GM12874 (cell line): ENCODE results near the gene PLB1.

Source experiments
- TF ChIP-seq, protein P1 (sequence below): IDR thresholded peaks from 2 replicates; pipeline ENCODE4 v1.5.1; 2011; ENCODE audit warnings: low read depth, mild to moderate bottlenecking, control low read depth, low read length, moderate library complexity; ENCODE audit not compliant: insufficient read depth

PLB1 gene

DNA sequence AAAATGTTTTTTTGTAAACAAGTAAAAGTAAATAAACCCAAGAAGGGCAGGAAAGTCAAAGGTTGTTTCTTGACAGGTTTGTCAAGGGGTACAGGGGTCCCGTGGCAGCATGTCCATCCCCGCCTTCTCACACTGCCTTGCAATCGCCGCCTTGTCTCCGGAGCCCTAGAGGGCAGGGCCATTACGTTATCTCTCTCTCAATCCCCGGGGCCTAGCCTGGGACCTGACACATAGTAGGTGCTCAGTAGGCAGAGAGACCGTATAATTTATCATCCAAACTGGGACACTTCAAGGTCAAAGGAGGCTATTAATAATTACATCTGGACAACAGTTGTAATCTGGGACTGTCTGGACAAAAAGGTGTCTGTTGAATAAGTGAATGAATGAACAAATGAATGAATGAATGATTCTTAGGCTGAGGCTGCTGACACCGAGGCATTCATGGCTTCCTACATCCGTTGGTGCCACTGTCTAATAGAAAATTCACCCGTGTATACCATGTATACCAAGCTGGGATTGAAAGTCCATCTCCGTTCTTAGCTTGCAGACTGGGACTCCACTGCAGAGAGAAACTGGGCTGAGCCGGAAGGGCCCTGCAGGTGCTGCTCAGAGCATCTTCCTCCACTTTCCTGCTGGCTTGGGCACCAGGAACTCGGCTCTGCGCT, 44.8 kb upstream of the PLB1 start:
- TF ChIP-seq, protein P1, sequence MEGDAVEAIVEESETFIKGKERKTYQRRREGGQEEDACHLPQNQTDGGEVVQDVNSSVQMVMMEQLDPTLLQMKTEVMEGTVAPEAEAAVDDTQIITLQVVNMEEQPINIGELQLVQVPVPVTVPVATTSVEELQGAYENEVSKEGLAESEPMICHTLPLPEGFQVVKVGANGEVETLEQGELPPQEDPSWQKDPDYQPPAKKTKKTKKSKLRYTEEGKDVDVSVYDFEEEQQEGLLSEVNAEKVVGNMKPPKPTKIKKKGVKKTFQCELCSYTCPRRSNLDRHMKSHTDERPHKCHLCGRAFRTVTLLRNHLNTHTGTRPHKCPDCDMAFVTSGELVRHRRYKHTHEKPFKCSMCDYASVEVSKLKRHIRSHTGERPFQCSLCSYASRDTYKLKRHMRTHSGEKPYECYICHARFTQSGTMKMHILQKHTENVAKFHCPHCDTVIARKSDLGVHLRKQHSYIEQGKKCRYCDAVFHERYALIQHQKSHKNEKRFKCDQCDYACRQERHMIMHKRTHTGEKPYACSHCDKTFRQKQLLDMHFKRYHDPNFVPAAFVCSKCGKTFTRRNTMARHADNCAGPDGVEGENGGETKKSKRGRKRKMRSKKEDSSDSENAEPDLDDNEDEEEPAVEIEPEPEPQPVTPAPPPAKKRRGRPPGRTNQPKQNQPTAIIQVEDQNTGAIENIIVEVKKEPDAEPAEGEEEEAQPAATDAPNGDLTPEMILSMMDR = no peak

DNA sequence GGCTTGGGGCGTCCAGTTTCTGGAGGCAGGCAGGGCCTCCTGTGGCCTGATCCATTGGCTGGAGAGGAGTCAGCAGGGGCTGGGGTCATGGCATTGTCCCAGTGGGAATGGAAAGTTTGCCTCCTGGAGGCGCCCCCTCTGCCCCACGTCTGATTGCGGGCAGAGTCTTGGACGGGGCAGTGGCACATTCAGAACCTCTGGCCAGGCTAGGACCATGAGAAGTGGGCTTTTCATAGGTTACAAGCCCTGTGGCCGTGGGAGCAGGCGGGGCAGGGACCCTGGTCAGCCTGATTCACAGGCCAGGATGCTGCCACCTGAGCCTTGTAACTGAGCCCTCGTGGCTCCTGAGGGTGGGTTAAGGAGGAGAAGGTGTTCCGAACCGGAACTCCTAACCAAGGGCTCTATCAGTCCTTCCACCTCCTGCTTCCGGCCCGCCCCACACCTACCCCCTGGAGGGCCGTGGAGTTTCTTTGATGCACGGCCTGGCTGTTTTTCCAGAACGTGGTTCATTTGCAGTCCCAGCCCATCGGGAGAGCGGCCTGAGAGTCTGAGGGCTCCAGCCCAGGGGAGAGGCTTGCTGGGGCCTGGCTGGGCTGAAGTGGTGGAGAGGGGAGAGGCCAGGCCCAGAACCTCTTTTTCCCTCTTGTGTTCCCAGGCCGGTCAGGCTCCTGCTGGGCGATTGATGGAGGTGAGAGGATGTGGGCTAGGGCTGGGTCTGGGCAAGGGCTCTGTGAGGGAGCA, 43.9 kb upstream of the PLB1 start:
- TF ChIP-seq, protein P1 = no peak

DNA sequence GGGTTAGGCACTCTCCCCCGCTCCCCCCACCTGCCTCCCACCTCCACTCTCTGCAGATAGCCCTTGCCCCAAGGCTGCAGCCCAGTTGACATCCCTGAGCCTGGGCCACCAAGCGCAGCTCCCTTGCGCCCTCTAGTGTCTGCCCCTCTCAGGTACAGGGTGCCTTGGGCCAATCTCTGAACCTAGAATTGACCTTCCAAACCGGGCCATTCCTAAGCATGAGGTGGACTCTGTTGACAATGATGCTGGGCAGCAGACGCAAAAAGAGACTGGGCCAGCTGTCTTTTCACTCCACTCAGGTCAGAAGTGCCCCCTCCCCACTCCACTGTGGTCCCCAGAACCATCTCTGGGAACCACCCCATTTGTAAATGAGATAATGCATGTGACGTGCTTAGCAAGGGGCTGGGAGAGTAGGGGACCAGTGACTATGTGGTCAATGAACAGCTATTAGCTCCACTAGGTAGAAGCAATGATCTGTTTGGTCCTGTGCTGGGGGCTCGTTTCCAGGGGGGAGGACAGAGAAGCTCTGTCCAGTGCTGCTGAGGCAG, 43.3 kb upstream of the PLB1 start:
- TF ChIP-seq, protein P1 = peak; percentile 93

DNA sequence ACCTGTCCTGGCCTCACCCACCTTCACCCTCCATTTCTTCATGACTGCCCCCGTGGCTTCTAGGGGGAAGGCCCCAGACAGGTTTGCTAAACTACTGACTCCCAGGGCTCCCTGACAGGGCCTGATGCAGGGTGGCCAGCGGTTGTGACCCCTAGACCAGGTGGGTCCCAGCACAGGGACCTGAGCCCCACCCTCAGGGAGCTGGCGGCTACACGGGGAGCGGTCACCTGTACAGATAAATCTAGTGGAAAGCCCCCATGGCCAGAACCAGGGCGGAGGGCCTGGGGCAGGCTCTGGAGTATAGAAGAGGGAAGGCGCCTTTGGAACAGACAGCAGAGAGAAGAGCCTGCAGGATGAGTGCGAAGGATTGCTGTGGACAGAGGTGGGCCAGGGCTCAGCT, 42.5 kb upstream of the PLB1 start:
- TF ChIP-seq, protein P1 = no peak

DNA sequence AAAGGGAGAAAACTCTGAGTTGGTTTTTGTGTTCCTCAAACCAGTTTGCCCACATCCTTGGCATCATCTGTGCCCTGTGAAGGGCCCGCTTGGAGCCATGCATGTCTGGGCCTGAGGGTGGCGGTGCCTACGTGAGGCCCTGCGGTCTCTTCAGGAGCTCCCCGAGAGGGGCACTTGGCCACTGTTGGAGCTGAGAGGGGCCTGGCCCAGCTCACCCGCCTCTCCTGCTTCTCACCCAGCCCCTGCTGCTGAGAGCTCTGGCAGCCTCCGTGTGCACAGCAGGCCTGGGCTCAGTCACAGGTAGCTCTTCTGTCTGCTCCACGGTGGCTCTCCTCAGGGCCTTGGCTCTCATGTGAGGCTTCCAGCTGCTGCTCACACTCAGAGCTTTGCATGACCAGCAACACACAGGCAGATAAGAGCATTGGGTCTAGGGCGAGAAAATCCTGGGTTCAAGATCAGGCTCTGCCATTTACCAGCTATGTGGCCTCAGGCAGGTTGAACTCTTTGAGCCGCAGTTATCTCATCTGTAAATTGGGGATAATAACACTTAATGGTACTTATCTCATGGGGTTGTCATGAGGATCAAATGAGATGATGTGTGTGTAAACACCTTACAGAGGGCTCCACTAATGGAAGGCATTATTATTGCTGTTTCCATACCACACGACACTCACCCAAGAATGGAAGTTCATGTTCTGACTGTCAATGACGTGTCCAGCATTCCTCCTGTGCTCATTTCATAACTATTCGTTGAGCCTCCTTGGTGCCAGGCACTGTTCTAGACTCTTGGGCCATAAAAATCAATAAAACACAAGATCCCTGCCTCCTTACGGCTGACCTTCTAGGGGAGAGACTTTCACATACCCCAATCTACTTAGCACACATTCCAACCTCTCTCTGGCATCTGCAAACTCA, 41.6 kb upstream of the PLB1 start:
- TF ChIP-seq, protein P1 = no peak

DNA sequence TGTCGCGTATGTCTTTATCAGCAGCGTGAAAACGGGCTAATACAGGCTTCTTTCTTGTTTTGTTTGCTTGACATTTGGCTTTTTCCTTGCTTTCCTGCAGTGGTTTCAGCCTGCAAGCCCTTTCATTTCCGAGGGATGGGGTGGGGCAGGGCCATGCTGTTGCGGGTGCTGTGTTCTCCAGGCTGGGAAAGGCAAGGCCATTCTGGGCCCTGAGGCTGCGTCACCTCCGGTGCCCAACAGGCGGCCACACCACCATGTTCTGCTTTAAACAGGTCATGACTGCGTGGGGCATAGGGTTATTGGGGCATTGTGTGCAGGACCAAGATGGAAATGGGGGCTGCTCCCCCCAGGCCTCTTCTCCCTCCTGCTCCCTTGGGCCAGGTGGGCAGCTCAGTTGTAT, 38.6 kb upstream of the PLB1 start:
- TF ChIP-seq, protein P1 = no peak

DNA sequence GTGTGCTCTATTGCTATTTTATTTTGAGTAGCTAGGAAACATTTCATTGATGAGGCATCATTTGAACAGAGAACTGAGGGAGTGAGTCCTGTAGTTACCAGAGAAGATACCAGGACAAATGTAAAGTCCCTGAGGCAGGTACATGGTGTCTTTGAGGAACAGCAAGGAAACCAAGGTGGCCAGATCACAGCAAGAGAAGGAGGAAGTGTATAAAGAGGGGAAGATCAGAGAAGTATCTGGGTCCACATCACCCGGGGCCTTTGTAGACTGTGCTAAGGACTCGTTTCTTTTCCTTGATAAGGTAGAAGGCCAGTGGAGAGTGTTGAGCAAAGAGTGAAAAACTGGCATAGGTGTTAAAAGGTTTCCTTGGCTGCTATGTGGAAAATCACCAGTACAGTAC, 34.8 kb upstream of the PLB1 start:
- TF ChIP-seq, protein P1 = no peak
